Activated B cell treated with CpG ODN at 0.5 μM for 24 hours (primary cell): ENCODE data around the gene NOVA1. TPM values are rescaled to one million over a fixed set of nuclear protein-coding genes. Genes with fewer than 3 reads are reported as not detected.

Source experiments
- ATAC-seq: fragments of 200-7000 bp; cut with Tn5 transposase; one replicate; pipeline ENCODE4 v1.10.0; 2021; ENCODE audit warnings: low read depth, mild to moderate bottlenecking, moderate library complexity
- CTCF ChIA-PET: fragments of 350-600 bp; sonication (Branson Sonifier 250); formaldehyde crosslinking; loops from one replicate; lab custom pipeline; 2021; ENCODE audit warnings: antibody characterized with exemption; lab: Charles Lee
- POLR2A ChIA-PET: fragments of 350-600 bp; sonication (Branson Sonifier 250); formaldehyde crosslinking; loops from one replicate; lab custom pipeline; 2021; ENCODE audit warnings: antibody characterized with exemption; lab: Charles Lee
- DNase-seq: peaks from one replicate; pipeline ENCODE4 v3.0.0; 2022
- H3K27ac Mint-ChIP-seq: one replicate; pipeline ENCODE4 v1.8.0; 2020; ENCODE audit warnings: mixed read lengths
- H3K27me3 Mint-ChIP-seq: one replicate; pipeline ENCODE4 v1.8.0; 2021; ENCODE audit warnings: mixed read lengths
- H3K36me3 Mint-ChIP-seq: one replicate; pipeline ENCODE4 v1.8.0; 2021; ENCODE audit warnings: low read depth, mixed read lengths
- H3K4me1 Mint-ChIP-seq: one replicate; pipeline ENCODE4 v1.8.0; 2021; ENCODE audit warnings: mixed read lengths
- H3K4me3 Mint-ChIP-seq: one replicate; pipeline ENCODE4 v1.8.0; 2020; ENCODE audit warnings: mild to moderate bottlenecking, mixed read lengths
- H3K9me3 Mint-ChIP-seq: one replicate; pipeline ENCODE4 v1.8.0; 2020; ENCODE audit warnings: mixed read lengths
- CTCF ChIP-seq: fragments of 200-600 bp; IDR thresholded peaks from one replicate; pipeline ENCODE4 v1.8.0; 2022; ENCODE audit warnings: antibody characterized with exemption, mild to moderate bottlenecking
- intact Hi-C: fragments of 100-400 bp; cut with micrococcal nuclease; formaldehyde crosslinking; loops from one replicate; pipeline ENCODE4 v1.15.1; 2024
- total RNA-seq: library from RNA; stranded (reverse); gene quantifications from 2 replicates; pipeline ENCODE4 v1.2.3, GENCODE V29; 2022

Gene NOVA1
- total RNA-seq, 1 donor from 2014 or later: not detected

- no peak for TF ChIP-seq CTCF
- Mint-ChIP-seq H3K27me3 (peaks cover 18% of the 10 kb centered on the region), H3K27ac (no peak overlapping the region), H3K36me3 (no peaks in the 10 kb centered on the region), H3K4me1 (peaks cover 7% of the 10 kb centered on the region), H3K9me3 (peaks cover 3% of the 10 kb centered on the region), H3K4me3 (no peak overlapping the region)
- ChIA-PET CTCF (no interaction called here), POLR2A (no interaction called here)
- DNase-seq (no peak), ATAC-seq (no peak)
- intact Hi-C loops: no loop called here
Measured at GRCh38 chr14:26602902-26603301, 5.1 kb upstream of the NOVA1 start.

GRCh38 chr14:26601856-26602255 is 4.0 kb upstream of the NOVA1 start:
- Mint-ChIP-seq H3K4me3 (no peak overlapping the region), H3K27ac (no peak overlapping the region), H3K27me3 (peaks cover 22% of the 10 kb centered on the region), H3K4me1 (peaks cover 10% of the 10 kb centered on the region), H3K36me3 (no peaks in the 10 kb centered on the region), H3K9me3 (peaks cover 3% of the 10 kb centered on the region)
- CTCF ChIA-PET: no interaction called here
- no peak for DNase-seq
- no peak for ATAC-seq
- intact Hi-C loops: no loop called here
- no peak for TF ChIP-seq CTCF
- POLR2A ChIA-PET: no interaction called here

GRCh38 chr14:26599291-26599690 is 1.5 kb upstream of the NOVA1 start:
- Mint-ChIP-seq H3K9me3 (no peaks in the 10 kb centered on the region), H3K27me3 (peaks cover 32% of the 10 kb centered on the region), H3K36me3 (no peaks in the 10 kb centered on the region), H3K4me1 (peaks cover 12% of the 10 kb centered on the region), H3K27ac (no peak overlapping the region), H3K4me3 (no peak overlapping the region)
- intact Hi-C loops: no loop called here
- ChIA-PET CTCF (no interaction called here), POLR2A (no interaction called here)
- no peak for TF ChIP-seq CTCF
- DNase-seq: no peak
- ATAC-seq: no peak

GRCh38 chr14:26598672-26599131 is 869 bp upstream of the NOVA1 start:
- POLR2A ChIA-PET: no interaction called here
- Mint-ChIP-seq H3K4me3 (peak overlapping the region; percentile 24), H3K27me3 (peaks cover 32% of the 10 kb centered on the region), H3K4me1 (peaks cover 12% of the 10 kb centered on the region), H3K27ac (no peak overlapping the region), H3K9me3 (no peaks in the 10 kb centered on the region), H3K36me3 (no peaks in the 10 kb centered on the region)
- TF ChIP-seq CTCF: no peak
- DNase-seq (no peak), ATAC-seq (no peak)
- intact Hi-C loops: no loop called here
- CTCF ChIA-PET: no interaction called here

GRCh38 chr14:26598081-26598671 is 343 bp upstream of the NOVA1 start:
- H3K27ac Mint-ChIP-seq: no peak overlapping the region
- H3K36me3 Mint-ChIP-seq: no peaks in the 10 kb centered on the region
- no peak for ATAC-seq

More at GRCh38 chr14:26598081-26598671, 343 bp upstream of the NOVA1 start:
- intact Hi-C loops: no loop called here
- H3K4me1 Mint-ChIP-seq: peaks cover 12% of the 10 kb centered on the region
- DNase-seq: no peak
- H3K27me3 Mint-ChIP-seq: peaks cover 32% of the 10 kb centered on the region
- POLR2A ChIA-PET: no interaction called here
- peak overlapping the region; percentile 24 for H3K4me3 Mint-ChIP-seq
- TF ChIP-seq CTCF: no peak
- CTCF ChIA-PET: no interaction called here
- H3K9me3 Mint-ChIP-seq: no peaks in the 10 kb centered on the region
